IMR-90 (cell line): ENCODE data around the gene SORL1. TPM values are rescaled to one million over a fixed set of nuclear protein-coding genes. Genes with fewer than 3 reads are reported as not detected.

Experiments used
- ATAC-seq: fragments of 200-7000 bp; cut with Tn5 transposase; 2 replicates; pipeline ENCODE4 v1.9.1; 2020; ENCODE audit warnings: low read depth, mild to moderate bottlenecking, moderate library complexity
- BruUV-seq: library from RNA; stranded (reverse); fragments of 400-500 nt; replicated peaks from 2 replicates; lab custom pipeline; 2021; lab: Mats Ljungman, UMichigan
- CTCF ChIA-PET: fragments of 300-600 bp; formaldehyde crosslinking; extraction: SDS; loops from one replicate; lab custom pipeline; 2021; ENCODE audit warnings: antibody characterized with exemption; lab: Yijun Ruan, JAX
- POLR2A ChIA-PET: fragments of 300-600 bp; sonication (Branson Sonifier 250); formaldehyde crosslinking; loops from one replicate; lab custom pipeline; 2022; ENCODE audit warnings: antibody characterized with exemption; ENCODE audit not compliant: unreplicated experiment; lab: Charles Lee
- DNase-seq: peaks from one replicate; pipeline ENCODE4 v3.0.0; 2013
- H2AFZ ChIP-seq: replicated peaks from 2 replicates; pipeline ENCODE3; 2013; ENCODE audit warnings: low read length, mild to moderate bottlenecking; ENCODE audit not compliant: poor library complexity
- H2AK5ac ChIP-seq: 2 replicates; pipeline ENCODE4 v1.6.1; 2013; ENCODE audit warnings: low read depth, low read length, inconsistent platforms
- H2AK9ac ChIP-seq: replicated peaks from 2 replicates; pipeline ENCODE3; 2013; ENCODE audit warnings: mild to moderate bottlenecking, low read depth, low read length, moderate library complexity; ENCODE audit not compliant: poor library complexity
- H2BK120ac ChIP-seq: 2 replicates; pipeline ENCODE4 v1.6.1; 2013; ENCODE audit warnings: low read depth, low read length, inconsistent platforms
- H2BK15ac ChIP-seq: 3 replicates; pipeline ENCODE4 v1.6.1; 2013; ENCODE audit warnings: low read depth, low read length, inconsistent platforms
- H2BK20ac ChIP-seq: 2 replicates; pipeline ENCODE4 v1.6.1; 2013; ENCODE audit warnings: low read depth, mild to moderate bottlenecking, inconsistent platforms, low read length, moderate library complexity
- H2BK5ac ChIP-seq: 2 replicates; pipeline ENCODE4 v1.6.1; 2013; ENCODE audit warnings: mild to moderate bottlenecking, low read depth, low read length, inconsistent platforms; ENCODE audit not compliant: poor library complexity, severe bottlenecking
- H3K14ac ChIP-seq: replicated peaks from 2 replicates; pipeline ENCODE4 v1.6.1; 2013; ENCODE audit warnings: low read depth, low read length, inconsistent platforms
- H3K18ac ChIP-seq: 2 replicates; pipeline ENCODE4 v1.6.1; 2013; ENCODE audit warnings: low read depth, low read length, control low read depth
- H3K23ac ChIP-seq: 2 replicates; pipeline ENCODE4 v1.6.1; 2013; ENCODE audit warnings: low read depth, low read length, inconsistent platforms
- H3K27ac ChIP-seq: 2 replicates; pipeline ENCODE4 v1.5.1; 2013; ENCODE audit warnings: mild to moderate bottlenecking, control low read depth, low read length; ENCODE audit not compliant: insufficient read depth
- H3K27me3 ChIP-seq: 2 replicates; pipeline ENCODE4 v1.6.1; 2013; ENCODE audit warnings: low read length; ENCODE audit not compliant: control insufficient read depth, insufficient read depth
- H3K36me3 ChIP-seq: 2 replicates; pipeline ENCODE4 v1.6.1; 2013; ENCODE audit warnings: low read length, mixed read lengths; ENCODE audit not compliant: control insufficient read depth, insufficient read depth
- H3K4ac ChIP-seq: 2 replicates; pipeline ENCODE4 v1.6.1; 2013; ENCODE audit warnings: low read depth, low read length, inconsistent platforms
- H3K4me1 ChIP-seq: 2 replicates; pipeline ENCODE4 v1.6.1; 2013; ENCODE audit warnings: low read length, mixed read lengths; ENCODE audit not compliant: control insufficient read depth, insufficient read depth
- H3K4me2 ChIP-seq: 2 replicates; pipeline ENCODE4 v1.6.1; 2013; ENCODE audit warnings: low read depth, mild to moderate bottlenecking, control low read depth, low read length, moderate library complexity
- H3K4me3 ChIP-seq: 2 replicates; pipeline ENCODE4 v1.5.1; 2013; ENCODE audit warnings: low read depth, mild to moderate bottlenecking, control low read depth, low read length, moderate library complexity; ENCODE audit not compliant: insufficient read depth
- H3K56ac ChIP-seq: 2 replicates; pipeline ENCODE4 v1.6.1; 2013; ENCODE audit warnings: low read length, inconsistent platforms; ENCODE audit not compliant: insufficient read depth; ENCODE audit errors: extremely low read depth
- H3K79me1 ChIP-seq, 2 experiments: 2 replicates each; pipeline ENCODE4 v1.6.1; 2013; ENCODE audit warnings: low read length in 2 of 2, inconsistent platforms in 1 of 2, low read depth in 1 of 2
- H3K9ac ChIP-seq: 2 replicates; pipeline ENCODE4 v1.6.1; 2013; ENCODE audit warnings: low read depth, low read length, control low read depth
- H3K9me1 ChIP-seq: 2 replicates; pipeline ENCODE4 v1.6.1; 2013; ENCODE audit warnings: low read length, inconsistent platforms; ENCODE audit not compliant: insufficient read depth
- H3K9me3 ChIP-seq: 2 replicates; pipeline ENCODE4 v1.6.1; 2013; ENCODE audit warnings: low read length; ENCODE audit not compliant: control insufficient read depth, insufficient read depth
- H4K20me1 ChIP-seq: 2 replicates; pipeline ENCODE4 v1.6.1; 2013; ENCODE audit warnings: low read length, inconsistent platforms; ENCODE audit not compliant: insufficient read depth
- H4K5ac ChIP-seq: 2 replicates; pipeline ENCODE4 v1.6.1; 2013; ENCODE audit warnings: mild to moderate bottlenecking, low read depth, low read length, control low read depth
- H4K8ac ChIP-seq, 2 experiments: 2 replicates each; pipeline ENCODE4 v1.6.1; 2013; ENCODE audit warnings: low read depth in 2 of 2, low read length in 2 of 2, control low read depth in 1 of 2, inconsistent platforms in 1 of 2
- H4K91ac ChIP-seq: 2 replicates; pipeline ENCODE4 v1.6.1; 2013; ENCODE audit warnings: low read depth, low read length, inconsistent platforms; ENCODE audit not compliant: insufficient read depth
- BHLHE40 ChIP-seq: fragments of 150-350 bp; IDR thresholded peaks from 2 replicates; pipeline ENCODE4 v1.6.1; 2016; ENCODE audit warnings: mild to moderate bottlenecking, low read depth, low read length
- CEBPB ChIP-seq: IDR thresholded peaks from 2 replicates; pipeline ENCODE4 v1.6.1; 2012; ENCODE audit warnings: low read depth, low read length, improper control_type of control experiment
- CHD1 ChIP-seq: IDR thresholded peaks from 2 replicates; pipeline ENCODE4 v1.6.1; 2012; ENCODE audit warnings: low read depth, low read length, improper control_type of control experiment
- FOS ChIP-seq: fragments of 150-350 bp; IDR thresholded peaks from 2 replicates; pipeline ENCODE4 v1.6.1; 2016; ENCODE audit warnings: low read depth, low read length
- MAFK ChIP-seq: IDR thresholded peaks from 2 replicates; pipeline ENCODE4 v1.6.1; 2012; ENCODE audit warnings: low read depth, low read length, improper control_type of control experiment
- MAZ ChIP-seq: IDR thresholded peaks from 2 replicates; pipeline ENCODE4 v1.6.1; 2012; ENCODE audit warnings: low read depth, mild to moderate bottlenecking, low read length, improper control_type of control experiment, moderate library complexity, borderline replicate concordance
- NFE2L2 ChIP-seq: fragments of 150-350 bp; IDR thresholded peaks from 2 replicates; pipeline ENCODE4 v1.6.1; 2016; ENCODE audit warnings: low read depth, mild to moderate bottlenecking, low read length
- POLR2A ChIP-seq: IDR thresholded peaks from 2 replicates; pipeline ENCODE4 v1.6.1; 2012; ENCODE audit warnings: mild to moderate bottlenecking, low read depth, low read length
- RAD21 ChIP-seq: IDR thresholded peaks from 2 replicates; pipeline ENCODE4 v1.6.1; 2012; ENCODE audit warnings: low read length, improper control_type of control experiment
- RCOR1 ChIP-seq: IDR thresholded peaks from 2 replicates; pipeline ENCODE4 v1.6.1; 2012; ENCODE audit warnings: mild to moderate bottlenecking, low read length, improper control_type of control experiment; ENCODE audit not compliant: insufficient replicate concordance
- RFX5 ChIP-seq: IDR thresholded peaks from 2 replicates; pipeline ENCODE4 v1.8.0; 2012; ENCODE audit warnings: low read depth, mild to moderate bottlenecking, low read length, moderate library complexity
- SMC3 ChIP-seq: fragments of 150-350 bp; IDR thresholded peaks from 2 replicates; pipeline ENCODE4 v1.6.1; 2016; ENCODE audit warnings: low read depth, mild to moderate bottlenecking, antibody characterized with exemption, low read length, moderate library complexity
- WGBS, 2 experiments: methylation state at CpG; one replicate each; pipeline versions ENCODE4 v1.1.5 to v1.1.7; 2013; ENCODE audit warnings: missing lambda C conversion rate in 2 of 2; ENCODE audit not compliant: insufficient read length in 1 of 2; ENCODE audit errors: extremely low coverage in 2 of 2; 5-methylcytosine and 5-hydroxymethylcytosine counted together
- dilution Hi-C: fragments of 300-500 bp; cut with HindIII; formaldehyde crosslinking; loops from one replicate; pipeline ENCODE4 v1.14.3; 2018; ENCODE audit warnings: low sequenced_read_pairs; ENCODE audit not compliant: unreplicated experiment
- in situ Hi-C: fragments of 300-500 bp; cut with MboI; formaldehyde crosslinking; loops from 3 replicates; pipeline ENCODE4 v1.14.3; 2019; ENCODE audit warnings: low sequenced_read_pairs, inconsistent platforms, mixed read lengths
- intact Hi-C: fragments of 100-400 bp; cut with micrococcal nuclease; formaldehyde crosslinking; loops from 2 replicates; pipeline ENCODE4 v1.10.0; 2022
- polyA plus RNA-seq, 3 experiments: library from polyadenylated mRNA; depleted of rRNA; stranded (reverse); fragments of >200 nt; gene quantifications; 2 replicates each; pipeline ENCODE4 v1.2.3, GENCODE V29; 2012; ENCODE audit warnings: low replicate concordance in 1 of 3
- total RNA-seq: library from RNA; depleted of rRNA; stranded (reverse); fragments of >200 nt; gene quantifications from 2 replicates; pipeline ENCODE4 v1.2.3, GENCODE V29; 2012
- TF ChIP-seq, protein P1 (sequence below): fragments of 150-350 bp; IDR thresholded peaks from 2 replicates; pipeline ENCODE4 v1.6.1; 2017; ENCODE audit warnings: mild to moderate bottlenecking, antibody characterized with exemption, low read length, low read depth
- TF ChIP-seq, protein P2 (sequence below): fragments of 150-350 bp; IDR thresholded peaks from 2 replicates; pipeline ENCODE4 v1.6.1; 2016; ENCODE audit warnings: low read depth, mild to moderate bottlenecking, low read length, moderate library complexity, borderline replicate concordance
- TF ChIP-seq, protein P3 (sequence below): conservative IDR thresholded peaks from 2 replicates; pipeline ENCODE4 v1.5.1; 2012; ENCODE audit warnings: mild to moderate bottlenecking, low read depth, low read length, improper control_type of control experiment

Gene SORL1
- total and polyA plus RNA-seq, 2 of the 4 experiments (the other 2 are of a cell fraction) = 1.0 to 2.0 TPM

GRCh38 chr11:121590772-121591404, 138.8 kb downstream of the SORL1 start:
- BruUV-seq = no TSS peak
- Histone ChIP-seq H3K56ac (no peak overlapping the region), H3K36me3 (no peaks in the 10 kb centered on the region), H3K4ac (no peak overlapping the region), H2AK9ac (peak overlapping the region; percentile 19), H3K79me1 (peaks cover 11% of the 10 kb centered on the region in 2 experiments; a peak in 3 of 4 replicates), H4K8ac (no peak overlapping the region), H3K4me3 (no peak overlapping the region), H3K18ac (no peak overlapping the region), H3K9me3 (no peaks in the 10 kb centered on the region), H2BK120ac (no peak overlapping the region), H2BK5ac (no peak overlapping the region), H2BK20ac (peak overlapping the region; percentile 29; the same call in 1 of the 2 replicates), H4K91ac (no peak overlapping the region), H3K14ac (no peak overlapping the region), H2AK5ac (peak overlapping the region; percentile 44; the same call in 1 of the 2 replicates), H3K23ac (no peak overlapping the region), H4K20me1 (no peaks in the 10 kb centered on the region), H2BK15ac (no peak overlapping the region), H3K4me2 (no peak overlapping the region), H3K27me3 (no peaks in the 10 kb centered on the region), H3K9ac (no peak overlapping the region), H2AFZ (no peak overlapping the region), H4K5ac (no peak overlapping the region), H3K27ac (no peak overlapping the region), H3K4me1 (peaks cover 12% of the 10 kb centered on the region), H3K9me1 (peaks cover 9% of the 10 kb centered on the region)
- intact Hi-C loops = loop anchor here (1.0 to 10.0 kb wide), 8 partner anchors 144 to 1256 kb away; partner anchors contain the start of genes ARHGEF12 and GRIK4
- in situ Hi-C loops = no loop called here
- dilution Hi-C loops = no loop called here
- ChIA-PET POLR2A (no interaction called here), CTCF (interaction anchor here (0.6 to 2.4 kb wide), 10 partner anchors 10 to 349 kb away, joined by 3 to 8 read pairs (median 4); no protein-coding TSS in a partner anchor)
- WGBS, 2 experiments = 100% methylated on average over 1 of the region's 12 CpGs; no CpG with 5 or more reads in 1 of the 2 experiments
- ATAC-seq (no peak), DNase-seq (no peak)
- TF ChIP-seq MAZ (no peak), FOS (no peak), SMC3 (no peak), BHLHE40 (no peak), NFE2L2 (no peak), POLR2A (no peak), RFX5 (no peak), CHD1 (no peak), MAFK (no peak), RAD21 (no peak), RCOR1 (no peak), CEBPB (no peak)
- TF ChIP-seq, protein P1, sequence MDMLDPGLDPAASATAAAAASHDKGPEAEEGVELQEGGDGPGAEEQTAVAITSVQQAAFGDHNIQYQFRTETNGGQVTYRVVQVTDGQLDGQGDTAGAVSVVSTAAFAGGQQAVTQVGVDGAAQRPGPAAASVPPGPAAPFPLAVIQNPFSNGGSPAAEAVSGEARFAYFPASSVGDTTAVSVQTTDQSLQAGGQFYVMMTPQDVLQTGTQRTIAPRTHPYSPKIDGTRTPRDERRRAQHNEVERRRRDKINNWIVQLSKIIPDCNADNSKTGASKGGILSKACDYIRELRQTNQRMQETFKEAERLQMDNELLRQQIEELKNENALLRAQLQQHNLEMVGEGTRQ = no peak
- TF ChIP-seq, protein P2, sequence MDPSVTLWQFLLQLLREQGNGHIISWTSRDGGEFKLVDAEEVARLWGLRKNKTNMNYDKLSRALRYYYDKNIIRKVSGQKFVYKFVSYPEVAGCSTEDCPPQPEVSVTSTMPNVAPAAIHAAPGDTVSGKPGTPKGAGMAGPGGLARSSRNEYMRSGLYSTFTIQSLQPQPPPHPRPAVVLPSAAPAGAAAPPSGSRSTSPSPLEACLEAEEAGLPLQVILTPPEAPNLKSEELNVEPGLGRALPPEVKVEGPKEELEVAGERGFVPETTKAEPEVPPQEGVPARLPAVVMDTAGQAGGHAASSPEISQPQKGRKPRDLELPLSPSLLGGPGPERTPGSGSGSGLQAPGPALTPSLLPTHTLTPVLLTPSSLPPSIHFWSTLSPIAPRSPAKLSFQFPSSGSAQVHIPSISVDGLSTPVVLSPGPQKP = no peak
- TF ChIP-seq, protein P3, sequence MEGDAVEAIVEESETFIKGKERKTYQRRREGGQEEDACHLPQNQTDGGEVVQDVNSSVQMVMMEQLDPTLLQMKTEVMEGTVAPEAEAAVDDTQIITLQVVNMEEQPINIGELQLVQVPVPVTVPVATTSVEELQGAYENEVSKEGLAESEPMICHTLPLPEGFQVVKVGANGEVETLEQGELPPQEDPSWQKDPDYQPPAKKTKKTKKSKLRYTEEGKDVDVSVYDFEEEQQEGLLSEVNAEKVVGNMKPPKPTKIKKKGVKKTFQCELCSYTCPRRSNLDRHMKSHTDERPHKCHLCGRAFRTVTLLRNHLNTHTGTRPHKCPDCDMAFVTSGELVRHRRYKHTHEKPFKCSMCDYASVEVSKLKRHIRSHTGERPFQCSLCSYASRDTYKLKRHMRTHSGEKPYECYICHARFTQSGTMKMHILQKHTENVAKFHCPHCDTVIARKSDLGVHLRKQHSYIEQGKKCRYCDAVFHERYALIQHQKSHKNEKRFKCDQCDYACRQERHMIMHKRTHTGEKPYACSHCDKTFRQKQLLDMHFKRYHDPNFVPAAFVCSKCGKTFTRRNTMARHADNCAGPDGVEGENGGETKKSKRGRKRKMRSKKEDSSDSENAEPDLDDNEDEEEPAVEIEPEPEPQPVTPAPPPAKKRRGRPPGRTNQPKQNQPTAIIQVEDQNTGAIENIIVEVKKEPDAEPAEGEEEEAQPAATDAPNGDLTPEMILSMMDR = no peak
